GM21786 (cell line): Measurements from ENCODE around the gene NRXN3.
"Not testable (repeated sequence)": the region's sequence is repeated elsewhere in the genome, so short reads cannot be mapped to it uniquely, and the experiment has no call there.

Experiments
- ATAC-seq: cut with Tn5 transposase; IDR thresholded peaks from one replicate; pipeline ENCODE4 v1.9.1; 2021; ENCODE audit not compliant: unreplicated experiment

Gene NRXN3

DNA sequence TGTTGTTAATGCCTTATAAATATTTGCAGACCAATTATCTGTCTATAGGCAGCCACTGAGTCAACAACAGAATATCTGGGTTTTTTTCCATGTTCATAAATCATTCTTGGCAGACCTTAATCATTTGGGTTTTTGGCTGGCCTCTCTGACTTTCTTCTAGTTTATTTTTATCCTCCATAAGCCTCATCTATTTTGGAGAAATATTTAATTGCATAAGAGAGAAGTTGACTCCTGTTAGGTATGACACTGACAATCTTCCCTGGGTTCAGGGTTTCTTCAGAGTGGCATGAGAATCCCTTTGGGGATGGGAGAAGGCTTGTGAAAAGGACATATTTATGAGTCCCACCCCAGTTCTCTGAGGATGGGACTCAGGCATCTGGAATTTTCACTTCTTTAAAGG lies 299.8 kb downstream of the NRXN3 start:
- no peak for ATAC-seq

- ATAC-seq, result no peak
Observed at GRCh38 chr14:78479127-78479780, 309.1 kb downstream of the NRXN3 start.

GRCh38 chr14:78484028-78484427 lies 313.9 kb downstream of the NRXN3 start:
- no peak for ATAC-seq

- no peak for ATAC-seq
Observed at GRCh38 chr14:78486081-78486480, 315.9 kb downstream of the NRXN3 start.

DNA sequence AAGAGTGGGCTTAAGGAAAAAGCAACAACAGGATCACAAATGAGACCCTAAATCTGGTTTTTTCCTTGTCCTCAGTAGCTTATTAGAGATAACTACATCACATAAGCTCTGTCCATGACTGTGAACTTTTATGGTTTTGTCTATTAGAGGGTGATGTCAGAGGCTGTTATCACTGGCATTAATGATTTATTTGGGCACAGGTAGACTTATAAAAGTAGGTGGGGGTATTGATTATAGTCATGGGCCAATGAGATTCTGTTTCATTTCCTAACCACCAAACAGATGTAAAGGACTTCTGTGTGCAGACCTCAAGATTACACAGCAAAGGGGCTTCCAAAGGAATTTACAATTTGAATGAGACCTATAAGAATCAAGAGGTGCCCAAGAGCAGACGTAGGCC lies 316.4 kb downstream of the NRXN3 start:
- ATAC-seq, result no peak

DNA sequence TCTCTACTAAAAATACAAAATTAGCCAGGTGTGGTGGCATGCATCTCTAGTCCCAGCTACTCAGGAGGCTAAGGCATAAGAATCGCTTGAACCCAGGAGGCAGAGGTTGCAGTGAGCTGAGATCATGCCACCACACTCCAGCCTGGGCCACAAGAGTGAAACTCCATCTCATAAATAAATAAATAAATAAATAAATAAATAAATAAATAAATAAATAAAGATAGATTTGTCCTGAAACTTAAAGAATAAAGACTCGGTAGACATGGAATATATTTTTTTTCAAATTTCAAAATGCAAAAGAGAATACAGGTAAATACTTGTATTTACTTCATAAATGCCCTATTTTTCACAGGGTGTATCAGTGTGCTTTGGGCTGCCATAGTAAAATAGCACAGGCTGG lies 317.4 kb downstream of the NRXN3 start:
- not testable (repeated sequence) for ATAC-seq

- ATAC-seq, result no peak
Observed at GRCh38 chr14:78488938-78489337, 318.8 kb downstream of the NRXN3 start.

DNA sequence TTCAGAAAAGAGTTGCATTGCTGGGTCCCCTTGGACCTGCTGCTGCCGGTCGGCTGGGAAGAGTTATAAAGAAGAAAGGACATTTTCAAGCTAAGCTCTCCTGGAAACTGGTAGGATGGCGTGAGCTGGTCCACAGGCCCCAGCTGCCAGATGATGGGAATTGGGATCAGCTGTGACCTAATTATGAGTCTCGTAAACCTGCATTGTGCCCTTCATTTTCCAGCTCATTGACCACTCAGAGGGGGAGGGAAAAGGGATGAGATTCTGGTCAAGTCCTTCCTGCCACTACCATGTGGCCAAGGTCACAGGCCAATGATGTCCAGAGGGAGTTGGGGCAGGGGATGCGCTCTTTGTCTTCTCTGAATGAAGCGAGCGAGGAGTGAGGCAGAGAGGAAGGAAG lies 320.9 kb downstream of the NRXN3 start:
- ATAC-seq, result no peak

DNA sequence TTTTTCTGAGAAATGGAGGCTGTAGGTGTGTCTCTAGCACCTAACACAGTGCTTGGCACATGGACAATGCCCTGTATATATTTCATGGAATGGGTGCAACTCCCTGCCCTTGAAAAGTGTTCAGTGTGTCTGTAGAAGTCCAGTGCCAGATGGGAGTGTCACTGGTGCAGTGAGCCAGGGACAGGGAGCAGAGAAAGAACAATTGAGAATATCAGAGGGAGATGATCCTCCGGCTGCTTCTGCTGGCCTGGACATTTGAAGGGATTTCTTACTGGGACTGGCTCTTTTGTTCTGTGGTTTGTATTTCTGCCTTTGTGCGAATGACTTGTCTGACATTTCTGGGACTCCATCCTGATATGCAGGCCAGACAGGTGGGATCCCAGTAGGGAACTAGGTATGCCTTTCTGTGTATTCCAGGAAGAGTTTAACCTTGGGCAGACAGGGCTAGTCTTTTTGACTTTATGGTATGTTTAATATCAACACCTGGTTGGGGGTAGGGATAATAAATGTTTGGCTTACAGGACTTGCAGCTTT lies 328.0 kb downstream of the NRXN3 start:
- ATAC-seq, result no peak

DNA sequence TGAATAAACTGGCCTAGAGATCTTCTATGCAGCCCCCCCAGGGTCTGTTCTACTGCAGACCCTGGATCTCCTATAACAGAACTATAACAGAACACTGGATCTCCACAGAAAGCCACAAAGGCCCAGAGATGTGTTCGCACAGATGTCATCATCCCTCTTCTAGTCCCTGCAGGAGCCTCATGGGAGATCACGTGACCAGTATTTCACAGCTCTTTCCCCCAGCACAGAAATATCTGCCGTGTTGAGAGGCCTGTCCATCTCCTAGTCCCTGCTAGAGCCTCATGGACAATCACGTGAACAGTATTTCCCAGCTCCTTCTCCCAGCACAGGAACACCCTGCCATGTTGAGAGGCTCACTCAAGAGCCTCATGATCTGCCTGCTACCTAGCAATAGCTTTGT lies 331.7 kb downstream of the NRXN3 start:
- ATAC-seq, result no peak

GRCh38 chr14:78508023-78508422 lies 337.9 kb downstream of the NRXN3 start:
- no peak for ATAC-seq

- ATAC-seq, result no peak
Observed at GRCh38 chr14:78509516-78509915, 339.3 kb downstream of the NRXN3 start.

- no peak for ATAC-seq
Observed at GRCh38 chr14:78512021-78512420, 341.8 kb downstream of the NRXN3 start.

DNA sequence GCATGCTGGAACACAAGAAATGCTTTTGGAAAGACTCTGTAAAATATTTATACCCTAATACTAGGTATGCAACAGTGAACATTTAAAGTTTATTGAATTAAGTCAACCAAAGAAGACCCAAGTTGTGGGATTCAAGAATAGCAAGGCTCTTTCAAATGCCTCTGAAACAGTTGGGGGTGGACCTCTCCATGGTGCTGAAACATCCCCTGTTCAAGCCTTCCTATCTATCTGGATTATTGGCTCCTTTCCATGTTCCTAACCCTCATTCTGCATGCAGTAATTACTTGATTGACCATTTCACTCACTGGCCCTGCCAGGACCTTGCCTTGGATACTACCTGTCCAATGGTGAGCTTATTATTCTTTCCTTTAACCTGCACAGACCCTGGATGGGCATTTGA lies 349.7 kb downstream of the NRXN3 start:
- no peak for ATAC-seq

GRCh38 chr14:78524196-78524595 lies 354.0 kb downstream of the NRXN3 start:
- no peak for ATAC-seq

DNA sequence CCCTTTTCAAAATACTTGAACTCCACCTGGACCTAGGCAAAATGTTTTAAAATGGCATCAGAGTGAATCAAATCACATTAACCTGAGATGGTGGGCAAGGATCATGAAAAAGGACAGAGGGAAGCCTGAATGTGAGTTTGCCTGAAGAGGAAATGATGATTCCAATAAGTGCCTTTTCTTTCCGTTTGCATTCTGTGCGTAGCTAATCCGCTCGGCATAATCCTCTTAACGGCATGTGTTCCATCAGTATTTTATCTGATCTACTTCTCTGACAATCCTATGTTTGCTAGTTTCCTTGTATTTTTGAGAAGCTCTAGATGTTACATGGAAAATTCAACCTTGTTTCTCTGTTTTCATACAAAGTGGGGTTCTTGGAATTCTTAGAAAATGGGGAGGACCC lies 354.6 kb downstream of the NRXN3 start:
- ATAC-seq, result no peak

DNA sequence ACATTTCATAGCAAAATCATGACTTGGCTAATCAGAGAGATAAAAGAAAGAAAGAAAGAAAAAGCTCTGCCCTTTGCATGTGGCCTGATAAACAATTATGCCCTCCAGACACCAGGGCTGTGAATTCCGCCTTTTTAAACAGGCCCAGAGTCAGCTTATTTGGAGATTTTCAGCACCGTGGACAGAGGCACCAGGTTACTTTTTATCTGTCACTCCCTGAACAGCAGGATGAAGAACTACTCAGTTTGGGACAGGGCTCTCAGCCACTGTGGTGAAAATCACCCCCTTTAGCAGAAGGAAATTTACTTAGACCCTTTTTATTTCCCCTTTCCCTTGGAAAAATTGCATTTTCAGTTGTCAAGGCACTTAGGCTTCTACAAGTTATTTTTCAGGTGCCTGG lies 359.9 kb downstream of the NRXN3 start:
- ATAC-seq, result no peak

DNA sequence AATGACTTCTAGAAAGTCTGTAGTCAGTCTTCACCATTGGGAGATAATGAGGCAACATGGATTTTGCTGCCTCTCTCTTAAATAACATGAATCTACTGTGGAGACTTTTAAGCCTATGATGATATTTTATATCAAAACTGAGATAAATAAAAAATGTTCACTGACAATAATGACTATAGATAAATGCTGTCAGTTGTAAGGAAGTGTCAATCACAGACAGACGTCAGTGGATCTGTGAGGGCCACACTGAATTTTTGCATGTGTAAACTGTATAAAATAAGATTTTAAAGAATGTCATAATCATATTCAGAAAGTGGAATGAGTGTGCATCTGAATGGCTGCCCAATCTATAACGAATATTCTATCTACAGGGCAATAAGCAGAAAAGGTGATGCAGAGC lies 364.0 kb downstream of the NRXN3 start:
- no peak for ATAC-seq

DNA sequence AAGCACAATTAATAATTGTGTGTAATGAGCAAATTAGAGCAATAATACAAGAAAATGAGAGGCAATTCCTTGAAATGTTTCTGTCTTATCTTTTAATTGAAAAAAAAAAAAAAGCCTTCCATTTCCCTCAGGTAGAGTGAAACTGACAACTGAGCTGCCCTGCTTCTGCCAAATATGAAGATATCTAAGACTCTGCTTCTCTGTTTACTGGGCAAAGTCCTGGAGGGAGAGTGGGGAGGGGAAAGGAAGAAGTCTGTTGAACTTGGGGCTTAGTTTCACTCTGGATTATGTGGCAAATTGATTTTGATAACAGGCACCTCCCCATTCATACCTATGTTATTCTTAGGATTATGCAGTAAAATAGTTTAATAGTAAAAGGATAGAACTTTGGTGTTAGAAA lies 364.9 kb downstream of the NRXN3 start:
- no peak for ATAC-seq

DNA sequence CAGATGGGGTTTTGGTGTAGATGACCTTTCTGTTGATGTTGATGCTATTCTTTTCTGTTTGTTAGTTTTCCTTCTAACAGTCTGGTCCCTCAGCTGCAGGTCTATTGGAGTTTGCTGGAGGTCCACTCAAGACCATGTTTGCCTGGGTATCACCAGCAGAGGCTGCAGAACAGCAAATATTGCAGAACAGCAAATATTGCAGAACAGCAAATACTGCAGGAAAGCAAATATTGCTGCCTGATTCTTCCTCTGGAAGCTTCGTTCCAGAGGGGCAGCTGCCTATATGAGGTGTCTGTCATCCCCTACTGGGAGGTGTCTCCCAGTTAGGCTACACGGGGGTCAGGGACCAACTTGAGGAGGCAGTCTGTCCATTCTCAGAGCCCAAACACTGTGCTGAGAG lies 371.6 kb downstream of the NRXN3 start:
- ATAC-seq, result not testable (repeated sequence)

DNA sequence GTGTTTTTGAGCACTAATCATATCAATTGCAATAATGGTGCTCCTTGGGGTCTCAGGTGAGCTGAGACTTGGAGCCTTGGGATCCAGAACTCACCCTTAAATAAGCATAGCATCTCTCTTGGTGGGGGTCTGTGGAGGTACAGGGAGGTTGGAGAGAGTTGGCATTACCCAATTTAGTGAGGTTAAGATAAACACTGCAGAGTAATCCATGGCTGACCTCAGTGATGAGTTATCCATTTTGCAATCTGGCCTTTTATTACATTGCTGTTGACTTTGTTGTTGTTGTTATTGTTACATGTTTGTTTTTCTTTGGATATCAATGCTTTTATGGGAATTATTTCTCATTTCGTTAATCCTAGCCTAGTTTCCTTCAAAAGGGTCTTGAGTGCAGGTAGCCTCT lies 373.3 kb downstream of the NRXN3 start:
- no peak for ATAC-seq

DNA sequence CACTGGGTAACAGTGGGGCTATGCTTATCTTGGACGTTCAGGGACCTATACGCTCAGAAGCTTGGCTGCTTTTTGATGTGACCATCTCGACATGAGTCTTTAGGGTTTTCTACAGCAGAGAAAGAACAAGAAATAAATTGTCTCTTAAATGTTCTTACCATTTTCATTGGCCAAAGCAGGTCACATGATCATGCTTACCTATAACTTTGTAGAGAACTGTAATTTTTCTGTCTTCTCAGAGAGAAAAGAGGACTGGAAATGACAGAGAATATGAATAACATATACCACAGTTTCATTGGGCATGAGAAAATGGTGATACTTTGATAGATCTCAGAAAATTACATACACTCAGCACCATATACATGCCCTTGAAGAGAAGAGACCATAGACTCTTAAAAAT lies 390.9 kb downstream of the NRXN3 start:
- no peak for ATAC-seq
